Stimulated activated CD8-positive, alpha-beta memory T cell treated with anti-CD3 and anti-CD28 coated beads, Interleukin-12 subunit alpha, Interleukin-12 subunit beta, amount 100 ng/mL, for 1 hour (primary cell): ENCODE results near the gene FAM171A1.
"Not testable (repeated sequence)": the region's sequence is repeated elsewhere in the genome, so short reads cannot be mapped to it uniquely, and the experiment has no call there.

Source experiments
- DNase-seq: peaks from one replicate; pipeline ENCODE4 v3.0.0-alpha.2; 2020; ENCODE audit warnings: low read depth

FAM171A1 gene

GRCh38 chr10:15280974-15281373 lies 90.1 kb downstream of the FAM171A1 start:
- DNase-seq: no peak

- no peak for DNase-seq
These were observed 90.6 kb downstream of the FAM171A1 start for GRCh38 chr10:15280462-15280861.

GRCh38 chr10:15279236-15279635 lies 91.9 kb downstream of the FAM171A1 start:
- DNase-seq: no peak

- DNase-seq: no peak
These were observed 92.3 kb downstream of the FAM171A1 start for GRCh38 chr10:15278786-15279185.

GRCh38 chr10:15276039-15276438 lies 95.0 kb downstream of the FAM171A1 start:
- not testable (repeated sequence) for DNase-seq

- not testable (repeated sequence) for DNase-seq
These were observed 101.3 kb downstream of the FAM171A1 start for GRCh38 chr10:15269838-15270237.

GRCh38 chr10:15267496-15267895 lies 103.6 kb downstream of the FAM171A1 start:
- DNase-seq: no peak

GRCh38 chr10:15266117-15266516 lies 105.0 kb downstream of the FAM171A1 start:
- no peak for DNase-seq

GRCh38 chr10:15265558-15265957 lies 105.5 kb downstream of the FAM171A1 start:
- no peak for DNase-seq

GRCh38 chr10:15265056-15265455 lies 106.0 kb downstream of the FAM171A1 start:
- no peak for DNase-seq

GRCh38 chr10:15263657-15264323 lies 107.3 kb downstream of the FAM171A1 start:
- DNase-seq: no peak

- DNase-seq: no peak
These were observed 108.9 kb downstream of the FAM171A1 start for GRCh38 chr10:15262036-15262713.

GRCh38 chr10:15259136-15259535 lies 112.0 kb downstream of the FAM171A1 start:
- no peak for DNase-seq

- DNase-seq: no peak
These were observed 112.8 kb downstream of the FAM171A1 start for GRCh38 chr10:15258255-15258654.

GRCh38 chr10:15255961-15256360 lies 115.1 kb downstream of the FAM171A1 start:
- no peak for DNase-seq

GRCh38 chr10:15254808-15255648 lies 116.1 kb downstream of the FAM171A1 start:
- DNase-seq: no peak

GRCh38 chr10:15253951-15254807 lies 116.9 kb downstream of the FAM171A1 start:
- DNase-seq: no peak

GRCh38 chr10:15252396-15252795 lies 118.7 kb downstream of the FAM171A1 start:
- no peak for DNase-seq

GRCh38 chr10:15251791-15252380 lies 119.2 kb downstream of the FAM171A1 start:
- DNase-seq: no peak

- DNase-seq: no peak
These were observed 125.6 kb downstream of the FAM171A1 start for GRCh38 chr10:15245530-15245929.

- DNase-seq: no peak
These were observed 126.4 kb downstream of the FAM171A1 start for GRCh38 chr10:15244635-15245197.
